Stimulated activated CD8-positive, alpha-beta memory T cell treated with anti-CD3 and anti-CD28 coated beads, Interleukin-4, amount 100 ng/mL, for 1 hour (primary cell): Measurements from ENCODE around the gene PKP4.

Experiments used
- DNase-seq, 2 donors: peaks; one replicate each; pipeline ENCODE4 v3.0.0-alpha.2; 2020; ENCODE audit warnings: low read depth in 2 of 2, low spot score in 1 of 2

PKP4 gene

GRCh38 chr2:158583923-158584322 lies 127.2 kb downstream of the PKP4 start:
- no peak for DNase-seq

GRCh38 chr2:158586491-158586890 lies 129.7 kb downstream of the PKP4 start:
- no peak for DNase-seq

DNA sequence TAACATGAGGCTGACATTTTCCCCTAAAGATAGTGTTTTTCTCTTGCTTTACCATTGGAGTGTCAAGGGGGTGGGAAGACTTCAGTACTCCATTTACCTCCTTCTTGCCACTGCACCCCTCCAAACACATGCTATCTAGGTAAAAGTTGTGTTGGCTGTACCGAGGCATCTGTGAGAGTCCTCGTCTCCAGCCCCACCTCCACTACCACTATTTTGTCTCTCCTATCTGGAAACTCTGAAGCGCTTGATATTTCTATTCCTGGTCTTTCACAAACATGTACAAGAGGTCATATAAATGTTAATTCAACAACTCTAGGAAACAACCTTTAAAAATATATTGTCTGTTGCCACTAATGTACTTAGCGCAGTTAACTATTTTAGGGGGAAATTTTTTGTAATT lies 132.6 kb downstream of the PKP4 start:
- DNase-seq = no peak

GRCh38 chr2:158598862-158599517 lies 142.2 kb downstream of the PKP4 start:
- no peak for DNase-seq

DNA sequence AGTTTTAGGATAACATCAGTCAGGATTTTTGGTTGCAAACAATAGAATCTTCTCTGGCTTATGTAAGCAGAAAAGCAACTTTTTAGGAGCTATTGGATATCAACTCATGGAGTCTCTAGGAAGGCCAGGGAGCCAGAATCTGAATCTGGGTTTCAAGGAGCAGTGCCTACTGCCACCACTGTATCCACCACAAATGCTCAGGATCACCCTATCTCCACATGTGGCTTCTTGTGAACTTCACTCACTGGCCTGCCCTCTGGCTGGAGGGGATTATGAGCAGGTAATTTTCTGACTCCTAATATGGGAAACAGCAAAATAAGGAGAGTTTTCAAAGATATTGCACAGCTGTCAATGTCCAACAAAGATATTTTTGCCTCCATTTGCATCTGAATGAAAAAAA lies 142.9 kb downstream of the PKP4 start:
- DNase-seq = no peak

- DNase-seq = no peak
These were observed 143.5 kb downstream of the PKP4 start for GRCh38 chr2:158600155-158600802.

- no peak for DNase-seq
These were observed 145.3 kb downstream of the PKP4 start for GRCh38 chr2:158602027-158602426.

DNA sequence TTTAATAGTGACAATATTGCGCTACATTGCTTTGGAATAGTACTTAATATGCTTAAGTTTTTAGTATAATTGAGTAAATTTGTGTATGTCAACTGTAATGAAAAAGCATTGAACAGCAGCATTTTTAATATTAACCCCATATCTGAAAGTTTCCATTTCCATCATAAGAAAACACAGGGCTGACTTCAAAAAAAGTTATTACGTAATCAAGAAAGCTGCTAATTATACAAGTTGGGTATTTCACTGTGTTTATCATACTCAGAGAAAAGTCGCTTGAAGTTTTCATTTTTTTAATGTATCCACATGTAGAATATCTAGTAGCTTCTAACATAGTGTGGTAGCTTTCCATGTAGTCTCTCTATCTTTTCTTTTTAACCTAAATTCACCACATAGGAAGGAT lies 146.5 kb downstream of the PKP4 start:
- no peak for DNase-seq

GRCh38 chr2:158603986-158604385 lies 147.2 kb downstream of the PKP4 start:
- DNase-seq = no peak

DNA sequence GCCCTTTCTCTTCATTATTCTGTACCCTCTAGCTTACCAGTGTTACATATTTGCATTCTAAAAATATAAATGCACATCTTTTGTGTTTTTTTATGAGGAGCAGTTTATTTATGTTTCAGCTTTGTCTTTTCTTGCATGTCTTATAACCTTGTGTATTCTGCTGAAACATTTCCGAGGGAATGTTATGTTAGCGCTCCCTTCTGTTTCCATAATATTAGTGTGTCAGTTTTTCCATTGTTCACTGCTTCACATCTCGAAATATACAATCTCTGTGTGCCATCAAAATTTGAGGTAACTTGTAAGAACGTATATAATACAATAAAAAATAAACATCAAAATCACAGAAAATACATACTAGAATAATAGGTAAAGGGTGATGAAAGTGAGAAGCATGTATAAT lies 153.3 kb downstream of the PKP4 start:
- DNase-seq = no peak

DNA sequence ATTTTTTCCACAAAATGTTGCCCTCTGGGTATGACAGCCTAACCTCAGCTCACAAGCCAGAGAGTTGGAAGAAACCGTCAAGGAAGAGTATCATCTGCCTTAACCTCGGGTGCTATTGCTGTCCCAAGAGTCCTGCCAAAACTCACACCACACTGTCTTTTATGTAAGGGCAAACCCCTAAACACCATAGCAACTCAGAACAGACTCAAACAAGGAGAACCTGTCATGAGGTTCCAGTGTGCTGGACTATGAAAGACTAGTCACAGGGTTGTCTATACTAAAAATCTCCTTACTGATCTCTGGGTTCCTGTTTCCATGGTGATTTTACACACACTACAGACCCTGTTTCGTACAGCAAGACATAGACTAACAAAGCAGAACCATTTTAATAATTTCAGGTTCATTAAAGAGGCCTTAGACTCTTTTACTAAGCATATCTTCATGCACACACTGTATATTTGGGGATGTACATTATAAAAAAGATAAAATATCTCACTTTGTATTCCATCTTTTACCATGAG lies 159.8 kb downstream of the PKP4 start:
- no peak for DNase-seq

GRCh38 chr2:158618891-158619490 lies 162.2 kb downstream of the PKP4 start:
- DNase-seq = no peak

GRCh38 chr2:158619496-158619895 lies 162.7 kb downstream of the PKP4 start:
- no peak for DNase-seq

DNA sequence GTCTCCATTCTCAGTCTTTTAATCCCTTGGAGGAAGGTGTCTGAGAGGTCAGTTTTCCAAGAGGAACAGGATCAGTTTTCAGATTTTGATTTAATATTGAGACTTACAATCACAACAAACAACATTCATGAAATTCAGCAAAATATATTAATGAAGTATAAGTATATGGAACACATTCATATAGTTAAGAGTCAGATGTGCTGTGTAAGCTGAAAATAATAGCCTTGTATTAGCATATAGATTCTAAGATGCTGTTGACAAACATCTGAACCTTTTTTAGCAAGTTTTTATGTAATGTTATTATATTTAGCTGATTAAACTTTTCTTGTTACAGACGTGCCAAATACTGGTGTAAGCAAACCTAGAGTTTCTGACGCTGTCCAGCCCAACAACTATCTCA lies 163.9 kb downstream of the PKP4 start:
- no peak for DNase-seq

DNA sequence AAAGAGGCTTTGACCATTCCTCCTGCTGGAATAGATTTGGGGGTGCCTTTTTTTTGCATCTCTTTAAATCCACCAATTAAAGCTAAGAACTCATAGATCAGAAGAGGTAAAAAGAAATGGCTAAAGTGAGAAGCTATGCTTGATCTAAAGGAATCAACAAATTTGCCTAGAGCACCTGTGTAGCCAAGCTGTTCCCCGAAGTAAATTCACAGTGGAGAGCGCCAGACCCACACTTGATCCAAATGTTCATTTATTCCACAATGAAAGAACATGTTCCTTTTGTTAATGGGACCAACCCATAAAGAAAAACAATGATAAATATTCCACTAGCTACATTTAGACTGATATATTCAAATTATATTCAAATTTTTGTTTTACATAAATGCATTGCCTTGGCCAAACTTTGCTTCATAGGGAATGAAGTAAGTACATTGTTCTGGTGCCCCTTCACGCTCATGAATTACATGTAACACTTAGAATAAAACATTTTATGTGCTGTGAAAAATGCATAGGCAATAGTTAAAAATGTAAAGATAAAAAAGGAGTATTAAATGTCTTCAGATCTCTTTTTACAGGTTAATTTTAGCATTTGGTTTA lies 167.4 kb downstream of the PKP4 start:
- no peak for DNase-seq

DNA sequence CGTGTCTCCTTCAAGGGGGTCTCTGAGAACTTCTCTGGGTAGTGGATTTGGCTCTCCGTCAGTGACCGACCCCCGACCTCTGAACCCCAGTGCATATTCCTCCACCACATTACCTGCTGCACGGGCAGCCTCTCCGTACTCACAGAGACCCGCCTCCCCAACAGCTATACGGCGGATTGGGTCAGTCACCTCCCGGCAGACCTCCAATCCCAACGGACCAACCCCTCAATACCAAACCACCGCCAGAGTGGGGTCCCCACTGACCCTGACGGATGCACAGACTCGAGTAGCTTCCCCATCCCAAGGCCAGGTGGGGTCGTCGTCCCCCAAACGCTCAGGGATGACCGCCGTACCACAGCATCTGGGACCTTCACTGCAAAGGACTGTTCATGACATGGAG lies 168.2 kb downstream of the PKP4 start:
- DNase-seq = no peak

DNA sequence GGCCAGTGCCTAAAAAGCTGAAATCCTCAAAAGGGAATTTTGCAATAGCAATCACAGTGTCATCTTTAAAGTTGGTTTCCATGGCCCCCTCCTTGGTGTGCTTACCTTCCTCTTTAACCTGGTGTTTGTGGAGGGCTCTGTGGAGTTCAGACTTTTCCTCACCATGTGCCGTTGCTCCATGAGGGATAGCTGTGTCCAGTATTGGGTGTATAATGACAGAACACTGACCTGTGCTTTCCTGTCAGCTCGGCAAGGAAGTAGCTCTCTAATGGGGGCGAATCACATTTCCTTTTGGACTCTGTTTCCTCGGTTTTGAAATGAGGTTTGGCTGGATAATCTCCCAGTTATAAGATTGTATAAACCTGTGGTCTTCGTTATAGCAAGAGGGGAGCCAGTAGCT lies 172.4 kb downstream of the PKP4 start:
- DNase-seq = no peak

DNA sequence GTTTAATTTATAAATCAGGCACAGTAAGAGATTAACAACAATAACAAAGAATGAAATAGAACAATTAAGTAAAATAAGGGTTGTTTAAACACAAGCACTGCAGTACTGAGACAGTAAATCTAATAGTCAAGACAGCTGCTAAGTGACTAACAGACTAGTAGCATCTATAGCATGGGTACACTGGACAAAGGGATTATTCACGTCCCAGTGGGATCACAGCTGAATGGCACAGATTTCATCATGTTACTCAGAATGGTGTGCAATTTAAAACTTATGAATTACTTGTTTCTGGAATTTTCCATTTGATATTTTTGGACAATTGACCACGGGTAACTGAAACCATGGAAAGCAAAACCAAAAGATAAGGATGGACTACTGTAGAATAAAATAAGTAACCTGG lies 176.5 kb downstream of the PKP4 start:
- DNase-seq = no peak

DNA sequence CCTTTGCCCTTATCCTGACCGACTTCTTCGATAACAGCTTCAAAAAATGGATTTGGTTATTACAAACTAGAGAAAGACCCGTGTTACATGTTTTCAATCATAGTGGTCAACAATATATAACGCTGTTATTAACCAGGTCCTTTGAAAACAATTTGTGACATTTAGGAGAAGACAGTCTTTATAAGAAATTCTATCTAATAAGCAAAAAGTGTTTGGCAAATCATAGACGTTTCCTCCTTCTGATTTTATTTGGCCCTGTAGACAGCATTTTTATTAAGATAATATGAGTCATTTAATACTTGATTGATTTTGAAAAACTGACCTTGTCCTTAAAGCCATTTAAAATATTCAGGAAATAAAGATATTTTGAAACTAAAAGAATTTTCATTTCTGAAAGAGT lies 177.9 kb downstream of the PKP4 start:
- no peak for DNase-seq

GRCh38 chr2:158635961-158636601 lies 179.3 kb downstream of the PKP4 start:
- no peak for DNase-seq

GRCh38 chr2:158637357-158637756 lies 180.6 kb downstream of the PKP4 start:
- DNase-seq = no peak

DNA sequence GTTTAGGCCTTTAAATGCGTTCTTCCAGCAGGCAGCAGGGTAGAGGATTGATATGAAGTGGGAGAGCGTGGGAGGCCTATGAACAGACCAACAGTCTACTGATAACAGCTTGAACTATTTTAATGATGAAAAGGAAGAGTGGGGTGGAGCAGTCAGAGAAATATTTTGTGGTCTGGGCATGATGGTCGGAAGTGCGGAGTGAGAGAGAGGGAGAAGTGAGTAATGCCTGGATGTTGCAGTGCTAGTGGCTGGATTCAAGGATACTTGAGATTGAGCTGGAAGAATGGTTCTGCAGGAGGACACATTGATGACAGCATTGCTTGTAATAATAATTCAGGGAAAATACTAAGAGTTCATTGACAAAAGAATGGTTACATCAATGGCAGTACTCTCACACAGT lies 187.4 kb downstream of the PKP4 start:
- no peak for DNase-seq
